ENCODE measurements around the gene MED29.

Gene MED29

DNA sequence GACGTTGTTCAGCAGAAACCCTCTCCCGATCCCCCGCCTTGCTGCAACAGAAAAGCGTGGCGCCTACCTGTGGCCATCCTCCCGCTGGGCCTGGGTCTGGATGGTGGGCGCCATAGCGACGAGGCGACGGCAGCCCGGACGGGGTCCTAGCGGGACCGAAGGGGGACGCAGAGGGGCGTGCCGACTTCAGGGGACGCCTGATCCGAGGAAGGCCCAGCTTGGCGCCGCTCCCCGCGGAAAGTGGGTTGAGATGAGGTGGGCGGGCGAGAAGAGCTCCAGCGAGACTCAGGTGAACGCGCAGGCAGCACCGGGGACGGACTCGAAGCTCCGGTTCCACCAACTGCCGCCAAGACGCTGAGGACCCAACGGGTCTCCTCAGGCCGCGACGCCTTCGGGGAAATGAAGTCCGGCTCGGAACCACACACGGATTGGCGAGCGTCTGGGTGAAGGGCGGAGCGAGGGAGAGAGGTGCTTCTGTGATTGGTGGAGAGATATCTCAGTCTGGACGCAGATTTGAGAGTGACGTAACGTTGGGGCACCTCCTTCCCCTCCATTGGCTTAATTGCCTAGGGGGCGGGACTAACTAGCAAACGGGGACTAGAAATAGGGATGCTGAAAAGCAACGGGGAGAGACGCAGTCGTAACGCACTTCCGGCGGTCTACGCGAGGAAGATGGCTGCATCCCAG is at the start of gene MED29, which contains the start of gene PAF1:
Gene MED29, plus strand, starts transcription at position 628 of the 687 bp plus-strand sequence. Its CDS starts 45 bp downstream, at position 673.
Gene PAF1, minus strand, starts transcription at position 356 of the 687 bp plus-strand sequence. Its CDS starts 242 bp downstream, at position 114.
- DNase-seq, result peak; percentile 99

- peak; percentile 96 for DNase-seq
These were observed 49.2 kb upstream of the MED29 start, which contains the start of gene SAMD4B for GRCh38 chr19:39341719-39342604. SAMD4B (plus strand) TSS chr19:39342421; CDS start chr19:39356894, 14,473 bp downstream.

GRCh38 chr19:39342647-39343305 is 48.4 kb upstream of the MED29 start:
- no peak for DNase-seq

DNA sequence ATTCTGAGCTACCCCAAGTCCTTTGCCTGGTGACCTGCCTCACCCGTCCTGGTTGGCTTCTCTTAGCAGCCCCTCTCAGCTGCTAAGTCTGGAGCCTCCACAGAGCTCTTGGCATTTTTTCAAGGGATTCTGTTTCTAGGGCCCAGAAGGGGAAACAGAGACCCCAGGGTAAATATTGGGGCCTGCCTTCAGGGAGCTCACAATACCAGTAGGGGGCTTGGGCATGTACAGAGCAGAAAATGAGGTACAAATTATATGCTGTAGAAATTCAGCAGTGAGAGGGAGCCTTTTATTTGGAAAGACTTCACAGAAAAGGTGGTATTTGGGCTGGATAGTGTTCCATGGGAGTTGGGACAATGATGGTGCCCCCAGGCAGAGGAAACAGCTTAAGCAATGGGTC is 45.2 kb upstream of the MED29 start:
- DNase-seq, result no peak

- DNase-seq, result no peak
These were observed 43.6 kb upstream of the MED29 start for GRCh38 chr19:39347332-39348164.

- DNase-seq, result no peak
These were observed 41.9 kb upstream of the MED29 start for GRCh38 chr19:39349326-39349725.

DNA sequence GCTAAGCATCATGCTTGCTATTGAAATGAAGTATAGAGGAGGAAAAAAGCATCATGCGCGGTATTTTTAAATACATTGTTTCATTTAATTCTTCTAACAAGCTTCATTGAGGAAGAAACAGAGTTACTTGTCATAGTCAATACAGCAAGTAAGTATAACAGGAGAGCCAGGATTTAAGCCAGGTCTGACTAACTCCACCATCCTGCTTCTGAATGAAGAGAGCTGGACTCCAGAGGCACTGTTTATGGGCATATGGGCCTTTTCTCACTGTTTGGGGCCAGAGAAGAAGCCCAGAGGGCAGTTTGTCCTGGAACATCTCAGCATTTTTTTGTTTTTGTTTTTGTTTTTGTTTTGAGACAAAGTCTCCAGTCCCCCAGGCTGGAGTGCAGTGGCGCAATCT is 41.0 kb upstream of the MED29 start:
- no peak for DNase-seq

GRCh38 chr19:39351537-39352064 is 39.6 kb upstream of the MED29 start:
- no peak for DNase-seq

GRCh38 chr19:39352381-39353255 is 38.6 kb upstream of the MED29 start:
- DNase-seq, result no peak

GRCh38 chr19:39355253-39355652 is 35.9 kb upstream of the MED29 start:
- DNase-seq, result no peak

GRCh38 chr19:39356073-39356472 is 35.1 kb upstream of the MED29 start:
- DNase-seq, result no peak

DNA sequence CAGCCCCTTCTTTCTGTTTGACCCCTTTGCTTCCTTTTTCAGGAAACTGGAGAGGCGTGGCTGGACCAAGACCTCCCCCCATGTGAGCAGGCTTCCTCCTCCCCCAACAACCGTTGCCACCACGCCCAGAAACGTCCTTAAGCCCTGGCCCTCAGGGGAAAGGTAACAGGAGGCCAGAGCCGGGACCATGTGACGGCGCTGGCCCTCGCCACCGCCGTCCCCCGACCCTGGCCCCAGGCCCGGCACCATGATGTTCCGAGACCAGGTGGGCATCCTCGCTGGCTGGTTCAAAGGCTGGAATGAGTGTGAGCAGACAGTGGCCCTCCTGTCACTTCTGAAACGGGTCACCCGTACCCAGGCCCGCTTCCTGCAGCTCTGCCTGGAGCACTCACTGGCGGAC is 34.5 kb upstream of the MED29 start:
- DNase-seq, result no peak

DNA sequence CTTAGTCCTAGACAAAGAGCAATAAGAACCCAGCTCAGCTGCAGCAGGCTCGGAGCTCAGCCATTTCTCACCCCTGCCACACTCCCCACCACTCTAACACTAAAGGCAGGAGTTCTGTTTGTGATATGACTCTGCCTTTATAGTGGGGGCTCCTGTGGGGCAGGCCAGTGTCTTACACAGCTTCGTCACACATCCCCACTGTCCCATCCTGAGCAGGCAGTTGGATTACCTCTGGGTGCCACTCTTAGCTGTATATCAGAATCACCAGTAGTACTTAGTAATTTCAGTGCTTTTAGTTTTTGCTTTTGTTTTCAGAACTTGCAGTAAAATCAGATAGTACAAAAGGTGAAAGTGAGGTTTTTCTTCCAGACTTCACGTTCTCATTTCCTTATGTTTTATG is 32.2 kb upstream of the MED29 start:
- no peak for DNase-seq

- no peak for DNase-seq
These were observed 30.6 kb upstream of the MED29 start for GRCh38 chr19:39360599-39360998.

GRCh38 chr19:39362682-39363657 is 28.2 kb upstream of the MED29 start:
- no peak for DNase-seq

DNA sequence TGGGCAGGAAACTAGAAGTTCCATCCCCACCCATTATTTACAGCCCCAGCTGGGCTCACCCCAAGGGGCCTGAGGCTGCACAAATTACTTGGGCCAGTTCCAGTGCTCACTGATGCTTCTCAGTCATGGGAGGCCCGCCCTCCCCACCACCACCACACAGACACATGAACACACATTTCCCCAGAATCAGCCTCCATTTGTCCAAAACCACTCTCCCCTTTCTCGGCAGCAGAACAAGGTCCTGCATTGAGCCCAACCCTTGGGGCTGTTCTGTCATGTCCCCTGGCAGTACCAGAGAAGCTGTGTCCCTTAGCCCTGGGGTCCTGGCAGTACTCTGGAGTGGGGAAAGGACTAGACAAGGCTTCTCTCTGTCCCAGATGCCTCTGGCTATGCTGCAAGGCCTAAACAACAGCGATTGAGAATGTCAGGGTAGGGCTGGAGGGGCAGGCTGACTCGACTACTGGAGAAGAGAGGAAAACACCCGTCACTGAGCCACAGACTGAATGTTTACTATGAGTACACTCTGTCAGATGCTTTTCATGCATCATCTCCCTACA is 27.2 kb upstream of the MED29 start:
- DNase-seq, result no peak

GRCh38 chr19:39365531-39365930 is 25.6 kb upstream of the MED29 start:
- DNase-seq, result no peak

DNA sequence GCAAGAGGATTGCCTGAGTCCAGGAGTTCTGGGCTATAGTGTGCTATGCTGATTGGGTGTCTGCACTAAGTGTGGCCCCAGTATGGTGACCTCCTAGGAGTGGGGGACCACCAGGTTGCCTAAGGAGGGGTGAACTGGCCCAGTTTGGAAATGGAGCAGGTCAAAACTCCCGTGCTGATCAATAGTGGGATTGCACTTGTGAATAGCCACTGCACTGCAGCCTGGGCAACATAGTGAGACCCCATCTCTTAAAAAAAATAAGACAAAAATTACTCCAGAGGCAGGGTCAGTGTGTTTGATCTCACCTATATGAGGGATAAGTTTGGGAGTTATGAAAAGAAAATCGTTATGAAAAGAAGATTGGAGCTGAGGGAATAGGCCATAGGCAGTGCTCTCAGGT is 22.0 kb upstream of the MED29 start:
- DNase-seq, result no peak

GRCh38 chr19:39370735-39371134 is 20.4 kb upstream of the MED29 start:
- DNase-seq, result no peak

All from DMS 273 treated with DMSO at 0.1 percent for 48 hours (cell line).